ENCODE measurements around the gene GTF2IRD1. TPM values are rescaled to one million over a fixed set of nuclear protein-coding genes. Genes with fewer than 3 reads are reported as not detected.

Gene GTF2IRD1, protein sequence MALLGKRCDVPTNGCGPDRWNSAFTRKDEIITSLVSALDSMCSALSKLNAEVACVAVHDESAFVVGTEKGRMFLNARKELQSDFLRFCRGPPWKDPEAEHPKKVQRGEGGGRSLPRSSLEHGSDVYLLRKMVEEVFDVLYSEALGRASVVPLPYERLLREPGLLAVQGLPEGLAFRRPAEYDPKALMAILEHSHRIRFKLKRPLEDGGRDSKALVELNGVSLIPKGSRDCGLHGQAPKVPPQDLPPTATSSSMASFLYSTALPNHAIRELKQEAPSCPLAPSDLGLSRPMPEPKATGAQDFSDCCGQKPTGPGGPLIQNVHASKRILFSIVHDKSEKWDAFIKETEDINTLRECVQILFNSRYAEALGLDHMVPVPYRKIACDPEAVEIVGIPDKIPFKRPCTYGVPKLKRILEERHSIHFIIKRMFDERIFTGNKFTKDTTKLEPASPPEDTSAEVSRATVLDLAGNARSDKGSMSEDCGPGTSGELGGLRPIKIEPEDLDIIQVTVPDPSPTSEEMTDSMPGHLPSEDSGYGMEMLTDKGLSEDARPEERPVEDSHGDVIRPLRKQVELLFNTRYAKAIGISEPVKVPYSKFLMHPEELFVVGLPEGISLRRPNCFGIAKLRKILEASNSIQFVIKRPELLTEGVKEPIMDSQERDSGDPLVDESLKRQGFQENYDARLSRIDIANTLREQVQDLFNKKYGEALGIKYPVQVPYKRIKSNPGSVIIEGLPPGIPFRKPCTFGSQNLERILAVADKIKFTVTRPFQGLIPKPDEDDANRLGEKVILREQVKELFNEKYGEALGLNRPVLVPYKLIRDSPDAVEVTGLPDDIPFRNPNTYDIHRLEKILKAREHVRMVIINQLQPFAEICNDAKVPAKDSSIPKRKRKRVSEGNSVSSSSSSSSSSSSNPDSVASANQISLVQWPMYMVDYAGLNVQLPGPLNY
- polyA plus RNA-seq (2012; rRNA removed) = 20.2 and 26.4 TPM in 2 replicates
- polyA plus RNA-seq (2012; cell fraction: cytosol; rRNA removed) = 13.9 and 18.4 TPM in 2 replicates
- 29.0 and 37.8 TPM in 2 replicates for polyA plus RNA-seq (2012; cell fraction: nucleus; rRNA removed)

DNA sequence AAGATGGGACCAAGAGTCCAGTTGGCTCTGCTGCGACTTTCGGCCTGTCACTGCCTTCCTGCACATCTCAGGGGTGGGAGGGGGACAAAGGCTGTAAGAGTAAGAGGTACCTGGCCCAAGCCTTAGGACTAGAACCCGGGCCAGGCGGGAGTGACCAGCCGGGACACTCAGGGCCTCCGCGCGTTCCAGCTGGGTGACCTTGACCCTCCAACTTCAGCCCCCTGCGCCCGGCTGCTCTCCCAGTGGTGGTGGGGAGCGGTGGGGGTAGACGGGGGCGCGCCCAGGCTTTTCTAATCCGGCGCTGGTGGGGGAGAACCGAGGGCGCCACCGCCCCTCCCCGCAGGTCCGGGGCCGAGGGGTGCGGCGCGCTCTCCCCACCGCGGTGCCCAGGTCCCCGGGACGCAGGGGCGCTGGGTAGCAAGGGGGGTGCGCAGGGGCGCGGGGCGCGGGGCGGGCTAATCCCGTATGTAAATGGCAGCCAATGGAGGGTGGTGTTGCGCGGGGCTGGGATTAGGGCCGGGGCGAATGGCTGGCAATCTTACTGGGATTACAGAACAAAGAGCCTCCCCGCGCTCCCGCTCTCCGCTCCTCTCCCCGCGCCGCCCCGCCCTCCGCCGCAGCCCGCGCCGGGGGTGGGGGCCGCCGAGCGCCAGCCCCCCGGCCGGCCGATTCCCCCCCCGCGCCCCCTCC is at the start of gene GTF2IRD1:
Gene GTF2IRD1 (plus strand): TSS at position 585 of the 690 bp plus-strand sequence. CDS start 54,175 bp downstream, outside the sequence.
- WGBS (ENCODE audit: low lambda C conversion rate) = 2% methylated on average over 25 of the region's 62 CpGs
- H4K20me1 ChIP-seq (ENCODE audit: insufficient read depth) = peaks cover 9% of the 10 kb centered on the region; the same call in 1 of the 2 replicates
- no peaks in the 10 kb centered on the region for H3K9me2 ChIP-seq
- peak within 1 kb of the TSS; percentile 61 to 81 for H3K4me3 ChIP-seq (ENCODE audit: low read depth in 2 of 2, low read length in 1 of 2)
- peak; percentile 97 for DNase-seq
- peak within 1 kb of the TSS; percentile 100 for H3K4me2 ChIP-seq
- no peaks in the 10 kb centered on the region for H3K9me3 ChIP-seq
- peak within 1 kb of the TSS; percentile 96 for H2AFZ ChIP-seq (ENCODE audit: low read depth)
- no peaks in the 10 kb centered on the region for H3K27me3 ChIP-seq (ENCODE audit: insufficient read depth)
- H3K36me3 ChIP-seq (replicated peaks in 1 of 2; ENCODE audit: control insufficient read depth in 1 of 2, insufficient read depth in 2 of 2, low read length in 1 of 2) = no peaks in the 10 kb centered on the region
- H3K79me2 ChIP-seq (ENCODE audit: insufficient read depth) = peaks cover 46% of the 10 kb centered on the region; the same call in 1 of the 2 replicates
- ChIA-PET CTCF (interaction anchor here (1.5 to 8.3 kb wide), 4 partner anchors 36 to 112 kb away, joined by 7 to 79 read pairs (median 8); no protein-coding TSS in a partner anchor), POLR2A (interaction anchor here (0.6 kb wide), 2 partner anchors 26 to 40 kb away, joined by 3 read pairs; no protein-coding TSS in a partner anchor)
- peak within 1 kb of the TSS; percentile 30 to 83; a peak in 3 of 4 replicates for H3K27ac ChIP-seq (ENCODE audit: low read depth in 2 of 2, low read length in 1 of 2)
- TF ChIP-seq RAD21 (IDR thresholded peaks at IDR 0.05; ENCODE audit: low read length) (peak; percentile 7; the same call in 1 of the 2 replicates), NRF1 (IDR thresholded peaks at IDR 0.05; ENCODE audit: low read depth, low read length) (peak; percentile 50), POLR2AphosphoS5 (IDR thresholded peaks at IDR 0.05; ENCODE audit: low read depth, low read length) (0 out of 2 replicates have a peak, but pooled peaks have one; percentile 27), TAF1 (IDR thresholded peaks at IDR 0.05; ENCODE audit: borderline replicate concordance, low read depth, low read length) (peak; percentile 22; the same call in 1 of the 2 replicates), JUND (IDR thresholded peaks at IDR 0.05) (no peak)
- TF ChIP-seq, protein P1, sequence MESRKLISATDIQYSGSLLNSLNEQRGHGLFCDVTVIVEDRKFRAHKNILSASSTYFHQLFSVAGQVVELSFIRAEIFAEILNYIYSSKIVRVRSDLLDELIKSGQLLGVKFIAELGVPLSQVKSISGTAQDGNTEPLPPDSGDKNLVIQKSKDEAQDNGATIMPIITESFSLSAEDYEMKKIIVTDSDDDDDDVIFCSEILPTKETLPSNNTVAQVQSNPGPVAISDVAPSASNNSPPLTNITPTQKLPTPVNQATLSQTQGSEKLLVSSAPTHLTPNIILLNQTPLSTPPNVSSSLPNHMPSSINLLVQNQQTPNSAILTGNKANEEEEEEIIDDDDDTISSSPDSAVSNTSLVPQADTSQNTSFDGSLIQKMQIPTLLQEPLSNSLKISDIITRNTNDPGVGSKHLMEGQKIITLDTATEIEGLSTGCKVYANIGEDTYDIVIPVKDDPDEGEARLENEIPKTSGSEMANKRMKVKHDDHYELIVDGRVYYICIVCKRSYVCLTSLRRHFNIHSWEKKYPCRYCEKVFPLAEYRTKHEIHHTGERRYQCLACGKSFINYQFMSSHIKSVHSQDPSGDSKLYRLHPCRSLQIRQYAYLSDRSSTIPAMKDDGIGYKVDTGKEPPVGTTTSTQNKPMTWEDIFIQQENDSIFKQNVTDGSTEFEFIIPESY (IDR thresholded peaks at IDR 0.05; ENCODE audit: borderline replicate concordance, low read depth) = no peak
- H3K9ac ChIP-seq = peak within 1 kb of the TSS; percentile 79
- peaks cover 0 to 10% of the 10 kb centered on the region in 2 experiments; a peak in 1 of 4 replicates for H3K4me1 ChIP-seq (ENCODE audit: control insufficient read depth in 1 of 2, insufficient read depth in 2 of 2, low read depth in 1 of 2, low read length in 1 of 2)
- H3F3A ChIP-seq (replicated peaks; ENCODE audit: insufficient read depth) = peaks cover 16% of the 10 kb centered on the region

DNA sequence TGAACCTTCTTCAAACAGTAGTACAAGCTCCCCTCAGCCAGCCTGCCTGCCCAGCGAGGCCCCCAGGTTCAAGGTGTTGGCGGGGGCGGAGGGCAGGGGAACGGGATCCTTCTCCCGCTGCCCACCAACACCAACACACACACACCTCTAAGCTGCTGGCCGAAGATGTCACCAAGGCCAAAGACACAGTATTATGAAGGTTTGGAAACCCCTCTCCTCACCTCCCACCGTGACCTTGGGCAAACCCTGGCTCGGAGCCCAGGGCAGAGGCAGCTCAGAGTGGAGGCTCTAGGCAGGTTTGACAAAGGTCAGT is 49.4 kb upstream of the GTF2IRD1 start:
- POLR2A ChIA-PET = no interaction called here
- 100% methylated on average over 6 of the region's 8 CpGs for WGBS (ENCODE audit: low lambda C conversion rate)
- CTCF ChIA-PET = interaction anchor here (0.7 to 22.0 kb wide), 7 partner anchors 10 to 549 kb away, joined by 3 to 537 read pairs (median 6); partner anchors contain the start of gene LAT2

More for the DNA sequence above, 49.4 kb upstream of the GTF2IRD1 start:
- Histone ChIP-seq H3K27ac (ENCODE audit: low read depth in 2 of 2, low read length in 1 of 2) (no peak overlapping the region), H3K4me2 (no peak overlapping the region), H4K20me1 (ENCODE audit: insufficient read depth) (no peaks in the 10 kb centered on the region), H2AFZ (ENCODE audit: low read depth) (no peak overlapping the region), H3K4me3 (ENCODE audit: low read depth in 2 of 2, low read length in 1 of 2) (no peak overlapping the region), H3K79me2 (ENCODE audit: insufficient read depth) (no peaks in the 10 kb centered on the region), H3K36me3 (replicated peaks in 1 of 2; ENCODE audit: control insufficient read depth in 1 of 2, insufficient read depth in 2 of 2, low read length in 1 of 2) (peaks cover 18 to 45% of the 10 kb centered on the region in 2 experiments), H3K9me2 (no peaks in the 10 kb centered on the region), H3K4me1 (ENCODE audit: control insufficient read depth in 1 of 2, insufficient read depth in 2 of 2, low read depth in 1 of 2, low read length in 1 of 2) (no peaks in the 10 kb centered on the region), H3K9ac (no peak overlapping the region), H3K9me3 (no peaks in the 10 kb centered on the region), H3K27me3 (ENCODE audit: insufficient read depth) (no peaks in the 10 kb centered on the region), H3F3A (replicated peaks; ENCODE audit: insufficient read depth) (peaks cover 26% of the 10 kb centered on the region)
- no peak for DNase-seq
- TF ChIP-seq GATA2 (CRISPR knock-in tag; IDR thresholded peaks at IDR 0.05) (no peak), USF1 (IDR thresholded peaks at IDR 0.05; ENCODE audit: borderline replicate concordance, low read depth) (no peak), TAF1 (IDR thresholded peaks at IDR 0.05; ENCODE audit: borderline replicate concordance, low read depth, low read length) (no peak), SIN3A (IDR thresholded peaks at IDR 0.05; ENCODE audit: borderline replicate concordance, low read depth, low read length) (no peak)
- TF ChIP-seq, protein P2, sequence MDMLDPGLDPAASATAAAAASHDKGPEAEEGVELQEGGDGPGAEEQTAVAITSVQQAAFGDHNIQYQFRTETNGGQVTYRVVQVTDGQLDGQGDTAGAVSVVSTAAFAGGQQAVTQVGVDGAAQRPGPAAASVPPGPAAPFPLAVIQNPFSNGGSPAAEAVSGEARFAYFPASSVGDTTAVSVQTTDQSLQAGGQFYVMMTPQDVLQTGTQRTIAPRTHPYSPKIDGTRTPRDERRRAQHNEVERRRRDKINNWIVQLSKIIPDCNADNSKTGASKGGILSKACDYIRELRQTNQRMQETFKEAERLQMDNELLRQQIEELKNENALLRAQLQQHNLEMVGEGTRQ (IDR thresholded peaks at IDR 0.05; ENCODE audit: borderline replicate concordance, low read depth, low read length) = no peak
